WI38 (cell line): ENCODE measurements around the gene HOXD4.

ENCODE experiments used
- H3K4me3 ChIP-seq: 2 replicates; pipeline ENCODE4 v1.5.1; 2011; ENCODE audit warnings: low read depth, mild to moderate bottlenecking, control low read depth, low read length
- TF ChIP-seq, protein P1 (sequence below): IDR thresholded peaks from 2 replicates; pipeline ENCODE4 v1.5.1; 2012; ENCODE audit warnings: low read depth, mild to moderate bottlenecking, control low read depth, low read length

Gene HOXD4

GRCh38 chr2:176124947-176125771 lies 26.2 kb upstream of the HOXD4 start:
- no peak overlapping the region for H3K4me3 ChIP-seq
- TF ChIP-seq, protein P1, sequence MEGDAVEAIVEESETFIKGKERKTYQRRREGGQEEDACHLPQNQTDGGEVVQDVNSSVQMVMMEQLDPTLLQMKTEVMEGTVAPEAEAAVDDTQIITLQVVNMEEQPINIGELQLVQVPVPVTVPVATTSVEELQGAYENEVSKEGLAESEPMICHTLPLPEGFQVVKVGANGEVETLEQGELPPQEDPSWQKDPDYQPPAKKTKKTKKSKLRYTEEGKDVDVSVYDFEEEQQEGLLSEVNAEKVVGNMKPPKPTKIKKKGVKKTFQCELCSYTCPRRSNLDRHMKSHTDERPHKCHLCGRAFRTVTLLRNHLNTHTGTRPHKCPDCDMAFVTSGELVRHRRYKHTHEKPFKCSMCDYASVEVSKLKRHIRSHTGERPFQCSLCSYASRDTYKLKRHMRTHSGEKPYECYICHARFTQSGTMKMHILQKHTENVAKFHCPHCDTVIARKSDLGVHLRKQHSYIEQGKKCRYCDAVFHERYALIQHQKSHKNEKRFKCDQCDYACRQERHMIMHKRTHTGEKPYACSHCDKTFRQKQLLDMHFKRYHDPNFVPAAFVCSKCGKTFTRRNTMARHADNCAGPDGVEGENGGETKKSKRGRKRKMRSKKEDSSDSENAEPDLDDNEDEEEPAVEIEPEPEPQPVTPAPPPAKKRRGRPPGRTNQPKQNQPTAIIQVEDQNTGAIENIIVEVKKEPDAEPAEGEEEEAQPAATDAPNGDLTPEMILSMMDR: no peak

GRCh38 chr2:176125772-176126054 lies 25.6 kb upstream of the HOXD4 start:
- H3K4me3 ChIP-seq: no peak overlapping the region
- TF ChIP-seq, protein P1: no peak

DNA sequence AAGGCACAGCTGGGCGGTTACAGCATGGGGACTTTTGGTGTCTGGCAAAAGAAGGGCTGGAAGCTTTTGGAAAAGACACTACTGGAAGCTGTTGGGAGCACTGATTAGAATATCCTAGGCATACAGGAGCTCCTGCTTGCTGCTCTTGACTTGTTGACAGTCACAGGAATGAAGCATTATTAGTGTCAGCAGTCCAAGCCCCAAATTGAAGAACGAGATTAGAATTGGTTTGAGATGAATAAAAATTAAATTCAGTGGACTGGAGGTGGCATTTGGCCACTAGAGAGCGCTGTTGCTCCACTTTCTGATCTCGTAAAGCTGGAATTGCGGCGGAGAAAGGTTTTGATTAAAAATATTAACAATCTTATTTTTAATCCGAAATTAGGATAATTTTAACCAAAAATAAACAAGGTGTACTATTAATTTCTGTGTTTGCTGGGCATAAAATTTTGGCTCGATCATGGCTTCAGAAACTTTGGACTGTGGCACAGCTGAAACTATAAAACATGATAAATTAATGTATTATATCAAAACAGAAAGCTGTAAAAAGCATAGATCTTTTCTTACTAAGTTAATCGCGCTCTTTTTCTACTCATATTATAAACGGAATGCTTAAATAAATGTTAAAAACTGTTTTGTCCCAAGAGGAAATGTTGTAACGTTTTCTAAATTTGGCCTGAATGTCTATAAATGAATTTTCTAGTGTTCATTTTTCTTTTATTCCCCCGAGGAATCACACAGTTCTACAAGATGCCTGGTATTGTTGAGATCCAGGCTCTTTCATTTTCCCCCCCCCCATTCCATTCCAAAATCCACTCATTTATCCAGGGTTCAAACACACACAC lies 24.2 kb upstream of the HOXD4 start:
- no peak overlapping the region for H3K4me3 ChIP-seq
- TF ChIP-seq, protein P1: peak; percentile 67

GRCh38 chr2:176127774-176128072 lies 23.6 kb upstream of the HOXD4 start:
- TF ChIP-seq, protein P1: no peak
- H3K4me3 ChIP-seq: no peak overlapping the region

DNA sequence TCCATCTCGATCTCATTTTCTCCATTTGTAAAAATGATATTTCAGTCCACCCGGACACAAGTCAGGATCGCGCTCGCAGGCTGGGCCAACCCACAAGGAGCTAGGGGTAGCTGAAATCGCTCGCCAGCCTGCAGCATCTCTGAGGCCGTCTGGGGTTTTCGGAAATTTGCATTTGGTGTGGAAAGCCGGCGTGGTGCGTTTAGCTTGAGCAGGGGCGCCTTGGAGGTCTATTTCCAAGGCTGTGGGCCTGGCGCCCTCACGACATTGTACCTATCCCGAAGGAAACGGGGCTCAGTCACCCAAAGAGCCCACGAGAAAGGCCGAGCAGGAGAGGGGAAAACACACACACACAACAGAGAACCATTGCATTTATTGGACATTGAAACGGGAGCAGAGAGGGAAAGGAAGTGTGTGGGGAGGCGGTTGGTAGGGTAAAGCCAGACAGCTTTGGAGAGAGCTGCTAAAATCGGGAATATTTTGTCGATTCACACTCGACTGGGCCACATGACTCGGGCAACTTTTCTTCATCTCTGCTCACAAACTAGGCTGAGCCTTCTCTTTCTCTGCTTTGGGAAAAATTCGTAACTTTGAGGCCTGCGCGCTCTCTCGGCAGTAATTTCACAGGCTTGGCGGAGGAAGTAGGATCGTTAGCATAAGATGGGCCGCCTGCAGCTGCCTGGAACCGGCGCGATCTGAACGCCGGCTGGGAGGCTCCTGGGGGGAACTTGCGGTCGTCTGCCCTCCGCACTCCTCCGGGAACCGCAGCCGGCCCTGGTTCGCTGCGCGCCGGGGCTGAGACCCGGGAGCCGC lies 23.0 kb upstream of the HOXD4 start:
- H3K4me3 ChIP-seq: no peak overlapping the region
- TF ChIP-seq, protein P1: no peak

- TF ChIP-seq, protein P1: no peak
- peak within 1 kb of the TSS; percentile 40 for H3K4me3 ChIP-seq
Observed at GRCh38 chr2:176128982-176129796, 22.2 kb upstream of the HOXD4 start, which contains the start of gene HOXD8. Gene HOXD8, plus strand, starts transcription at chr2:176129705. Its CDS starts 662 bp downstream, at chr2:176130367.
